Stomach (tissue), 9 donors: ENCODE results near the gene LRCH1. TPM values are rescaled to one million over a fixed set of nuclear protein-coding genes. Genes with fewer than 3 reads are reported as not detected.
"Not testable (repeated sequence)": the region's sequence is repeated elsewhere in the genome, so short reads cannot be mapped to it uniquely, and the experiment has no call there.

Source experiments
- DNase-seq, 2 donors: peaks; one replicate each; pipeline versions ENCODE4 v3.0.0 to v3.0.0-alpha.2; 2013 to 2019
- H3K27ac ChIP-seq, 5 donors: fragments of 200-600 bp in 4 of 5; sonication (generic) in 4 of 5; one replicate each; pipeline ENCODE4 v1.5.1; 2013 to 2019; ENCODE audit warnings: mild to moderate bottlenecking in 1 of 5, moderate library complexity in 1 of 5
- H3K27me3 ChIP-seq, 3 donors: fragments of 200-600 bp; sonication (generic); one replicate each; pipeline ENCODE4 v1.5.1; 2017 to 2019; ENCODE audit warnings: mixed run types in 1 of 3
- H3K36me3 ChIP-seq, 4 donors: fragments of 200-600 bp; sonication (generic); 1 replicate in 3 of 4; 2 replicates in 1 of 4; pipeline ENCODE4 v1.5.1; 2016 to 2019
- H3K4me1 ChIP-seq, 4 donors: fragments of 200-600 bp; sonication (generic); one replicate each; pipeline ENCODE4 v1.5.1; 2016 to 2019
- H3K4me3 ChIP-seq, 4 donors: fragments of 200-600 bp; sonication (generic) in 3 of 4; one replicate each; pipeline ENCODE4 v1.5.1; 2016 to 2019; ENCODE audit warnings: mild to moderate bottlenecking in 1 of 4
- H3K9me3 ChIP-seq, 4 donors: fragments of 200-600 bp; sonication (generic); one replicate each; pipeline ENCODE4 v1.5.1; 2016 to 2019
- EP300 ChIP-seq: sonication (generic); formaldehyde crosslinking; IDR thresholded peaks from one replicate; pipeline ENCODE4 v1.6.1; 2017; ENCODE audit warnings: antibody characterized with exemption
- POLR2A ChIP-seq, 4 donors: fragments of 450-650 bp; IDR thresholded peaks; one replicate each; pipeline ENCODE4 v1.6.1; 2016; ENCODE audit warnings: antibody characterized with exemption in 4 of 4, control low read depth in 2 of 4, mild to moderate bottlenecking in 1 of 4, moderate library complexity in 1 of 4
- POLR2AphosphoS5 ChIP-seq, 3 donors: sonication (generic); formaldehyde crosslinking; IDR thresholded peaks; one replicate each; pipeline ENCODE4 v1.6.1; 2016; ENCODE audit warnings: antibody characterized with exemption in 3 of 3
- WGBS, 5 donors: extraction: QIAGEN DNeasy Blood & Tissue Kit in 3 of 5; methylation state at CpG; one replicate each; pipeline versions ENCODE4 v1.1.5 to v1.1.7; 2013 to 2018; 5-methylcytosine and 5-hydroxymethylcytosine counted together
- intact Hi-C: fragments of 100-400 bp; cut with DNase I; formaldehyde crosslinking; loops from one replicate; pipeline ENCODE4 v1.15.1; 2023; ENCODE audit warnings: low total_unique reads
- polyA plus RNA-seq, 3 donors: library from polyadenylated mRNA; stranded (reverse); fragments of 200-250 nt; gene quantifications; one replicate each; pipeline ENCODE4 v1.2.3, GENCODE V29; 2013
- total RNA-seq, 5 donors: library from RNA; depleted of rRNA; stranded (reverse); fragments of >200 nt; gene quantifications; one replicate each; pipeline versions ENCODE4 v1.1.0 to v1.2.3, GENCODE V29; 2014 to 2016
- TF ChIP-seq, protein P1 (sequence below), 7 experiments: fragments of 450-650 bp in 4 of 7; fragments of 200-600 bp in 3 of 7; sonication (generic) in 3 of 7; IDR thresholded peaks; one replicate each; pipeline ENCODE4 v1.5.1; 2016 to 2019; ENCODE audit warnings: antibody characterized with exemption in 7 of 7, control low read depth in 2 of 7, mild to moderate bottlenecking in 1 of 7
- donor health status: healthy with polysubstance abuse.
- donor health status: Bipolar disorder and iron deficiency.
- donor health status: healthy.

LRCH1 gene
- total and polyA plus RNA-seq, 8 donors, result 5.4 to 70.6 (median 19.4) TPM

DNA sequence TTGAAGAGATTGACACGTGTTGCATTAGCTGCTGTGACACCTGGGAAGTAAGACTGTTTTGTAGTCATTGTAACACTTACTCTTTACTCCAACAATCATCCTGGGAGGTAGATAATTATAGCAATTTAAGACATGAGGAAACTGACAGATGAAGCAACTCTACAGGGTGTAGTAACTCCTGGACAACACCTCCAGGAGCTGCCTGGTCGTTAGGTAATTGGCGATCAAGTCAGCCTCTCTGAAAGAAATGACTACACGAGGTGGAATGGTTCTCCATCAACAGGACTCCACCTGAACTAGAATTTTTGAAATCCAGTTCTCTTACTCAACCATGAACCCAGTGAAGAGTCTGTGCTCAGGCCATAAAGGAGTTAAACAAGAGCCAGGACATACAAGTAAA, 43.0 kb upstream of the LRCH1 start:
- no peak for DNase-seq
- 81 to 88% (median 84%) methylated on average over 4 of the region's 4 CpGs for WGBS, 5 donors
- Histone ChIP-seq H3K36me3 (no peaks in the 10 kb centered on the region), H3K9me3 (no peaks in the 10 kb centered on the region), H3K27ac (no peak overlapping the region), H3K27me3 (no peaks in the 10 kb centered on the region), H3K4me3 (no peak overlapping the region), H3K4me1 (no peaks in the 10 kb centered on the region)
- intact Hi-C loops, result no loop called here
- TF ChIP-seq EP300, result no peak
- TF ChIP-seq, protein P1, sequence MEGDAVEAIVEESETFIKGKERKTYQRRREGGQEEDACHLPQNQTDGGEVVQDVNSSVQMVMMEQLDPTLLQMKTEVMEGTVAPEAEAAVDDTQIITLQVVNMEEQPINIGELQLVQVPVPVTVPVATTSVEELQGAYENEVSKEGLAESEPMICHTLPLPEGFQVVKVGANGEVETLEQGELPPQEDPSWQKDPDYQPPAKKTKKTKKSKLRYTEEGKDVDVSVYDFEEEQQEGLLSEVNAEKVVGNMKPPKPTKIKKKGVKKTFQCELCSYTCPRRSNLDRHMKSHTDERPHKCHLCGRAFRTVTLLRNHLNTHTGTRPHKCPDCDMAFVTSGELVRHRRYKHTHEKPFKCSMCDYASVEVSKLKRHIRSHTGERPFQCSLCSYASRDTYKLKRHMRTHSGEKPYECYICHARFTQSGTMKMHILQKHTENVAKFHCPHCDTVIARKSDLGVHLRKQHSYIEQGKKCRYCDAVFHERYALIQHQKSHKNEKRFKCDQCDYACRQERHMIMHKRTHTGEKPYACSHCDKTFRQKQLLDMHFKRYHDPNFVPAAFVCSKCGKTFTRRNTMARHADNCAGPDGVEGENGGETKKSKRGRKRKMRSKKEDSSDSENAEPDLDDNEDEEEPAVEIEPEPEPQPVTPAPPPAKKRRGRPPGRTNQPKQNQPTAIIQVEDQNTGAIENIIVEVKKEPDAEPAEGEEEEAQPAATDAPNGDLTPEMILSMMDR (IDR thresholded peaks at IDR 0.05), result no peak

GRCh38 chr13:46515803-46516202, 37.2 kb upstream of the LRCH1 start:
- Histone ChIP-seq H3K27me3 (no peaks in the 10 kb centered on the region), H3K4me1 (no peaks in the 10 kb centered on the region), H3K36me3 (no peaks in the 10 kb centered on the region), H3K9me3 (no peaks in the 10 kb centered on the region), H3K4me3 (no peak overlapping the region), H3K27ac (no peak overlapping the region)
- WGBS, 5 donors, result 74 to 99% (median 93%) methylated on average over 2 of the region's 2 CpGs
- TF ChIP-seq POLR2A (IDR thresholded peaks at IDR 0.05), result no peak
- TF ChIP-seq EP300, result no peak
- TF ChIP-seq, protein P1 (IDR thresholded peaks at IDR 0.05), result no peak
- no peak for TF ChIP-seq POLR2AphosphoS5 (IDR thresholded peaks at IDR 0.05)
- no peak for DNase-seq
- intact Hi-C loops, result no loop called here

DNA sequence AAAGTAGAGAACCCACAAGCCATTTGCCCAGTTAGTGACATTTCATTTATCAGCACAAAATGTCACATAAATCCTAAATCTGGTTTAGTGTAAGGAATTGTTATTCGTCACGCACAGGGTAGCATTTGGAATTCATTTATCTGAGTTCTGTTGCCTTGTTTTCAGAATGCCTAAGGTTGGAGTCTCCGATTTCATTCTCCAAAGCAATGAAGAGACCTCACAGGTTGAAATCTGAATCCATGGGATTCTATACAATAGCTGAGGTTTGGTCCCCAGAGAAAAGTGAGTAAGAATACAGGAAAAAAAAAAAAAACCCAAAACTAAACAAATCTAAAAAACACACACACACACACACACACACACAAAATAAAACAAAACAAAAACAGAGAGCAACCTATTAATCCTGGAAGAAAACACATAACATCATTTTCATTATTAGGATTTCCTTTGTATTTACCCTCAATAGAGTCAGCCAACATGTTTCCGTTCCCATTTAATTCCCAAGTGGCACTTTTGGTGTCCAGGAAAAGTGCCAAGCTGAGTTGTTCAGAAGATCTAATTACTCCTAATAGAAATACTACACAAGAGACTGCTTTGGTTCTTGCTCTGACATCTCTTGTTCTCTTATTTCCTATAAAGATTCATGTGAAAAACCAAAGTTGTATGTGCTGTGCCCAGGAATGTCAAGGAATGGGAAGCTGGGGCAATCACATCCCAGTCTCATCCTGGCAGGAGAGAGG, 36.2 kb upstream of the LRCH1 start:
- 74 to 86% (median 77%) methylated on average over 4 of the region's 4 CpGs for WGBS, 5 donors
- Histone ChIP-seq H3K4me3 (no peak overlapping the region), H3K4me1 (no peaks in the 10 kb centered on the region), H3K36me3 (no peaks in the 10 kb centered on the region), H3K27ac (peak overlapping the region in 1 of 5 donors; percentile 22), H3K9me3 (no peaks in the 10 kb centered on the region), H3K27me3 (no peaks in the 10 kb centered on the region)
- TF ChIP-seq EP300 (no peak), POLR2AphosphoS5 (IDR thresholded peaks at IDR 0.05) (no peak), POLR2A (IDR thresholded peaks at IDR 0.05) (no peak)
- TF ChIP-seq, protein P1 (IDR thresholded peaks at IDR 0.05), result no peak
- DNase-seq, result peak in 1 of 2 donors; percentile 39
- intact Hi-C loops, result no loop called here

- H3K27me3 ChIP-seq, H3K9me3 ChIP-seq, DNase-seq, H3K4me3 ChIP-seq, H3K27ac ChIP-seq, H3K36me3 ChIP-seq, H3K4me1 ChIP-seq, intact Hi-C loops: not testable (repeated sequence)
- WGBS, 5 donors, result 68 to 82% (median 74%) methylated on average over 5 of the region's 5 CpGs
These were observed 35.2 kb upstream of the LRCH1 start for GRCh38 chr13:46517748-46518147.

- TF ChIP-seq EP300, result no peak
- TF ChIP-seq, protein P1 (IDR thresholded peaks at IDR 0.05), result no peak
- no peak for TF ChIP-seq POLR2AphosphoS5 (IDR thresholded peaks at IDR 0.05)
- no peak for TF ChIP-seq POLR2A (IDR thresholded peaks at IDR 0.05)
- intact Hi-C loops, result no loop called here
- Histone ChIP-seq H3K4me3 (no peak overlapping the region), H3K27ac (no peak overlapping the region), H3K4me1 (peaks cover 0 to 4% (median 0%) of the 10 kb centered on the region in 4 donors), H3K36me3 (no peaks in the 10 kb centered on the region), H3K9me3 (no peaks in the 10 kb centered on the region), H3K27me3 (no peaks in the 10 kb centered on the region)
- DNase-seq, result no peak
- 76 to 90% (median 86%) methylated on average over 4 of the region's 4 CpGs for WGBS, 5 donors
These were observed 33.8 kb upstream of the LRCH1 start for GRCh38 chr13:46519182-46519581.
